Measurements from ENCODE around the gene MTRF1.
A peak's percentile ranks its signal among the peaks of the same experiment; 100 is the strongest.

MTRF1 gene

DNA sequence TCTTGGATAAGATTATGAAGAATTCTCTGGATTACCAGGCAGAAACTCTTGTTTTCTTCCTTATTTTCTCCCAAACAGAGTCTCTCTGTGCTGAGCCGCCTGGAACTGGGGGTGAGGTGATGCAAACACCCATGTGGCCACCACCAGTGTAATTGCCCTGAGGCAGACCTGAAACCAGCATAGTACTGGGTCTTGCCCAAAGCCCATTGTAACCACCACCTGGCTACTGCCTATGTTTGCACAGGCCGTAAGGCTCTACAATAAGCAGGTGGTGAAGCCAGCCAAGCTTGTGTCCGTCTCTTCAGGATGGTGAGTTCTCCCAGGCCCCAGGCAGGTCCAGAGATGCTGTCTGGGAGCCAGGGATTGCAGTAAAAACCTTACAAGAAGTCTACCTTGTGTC is 50.1 kb downstream of the MTRF1 start:
- TF ChIP-seq, protein P1, sequence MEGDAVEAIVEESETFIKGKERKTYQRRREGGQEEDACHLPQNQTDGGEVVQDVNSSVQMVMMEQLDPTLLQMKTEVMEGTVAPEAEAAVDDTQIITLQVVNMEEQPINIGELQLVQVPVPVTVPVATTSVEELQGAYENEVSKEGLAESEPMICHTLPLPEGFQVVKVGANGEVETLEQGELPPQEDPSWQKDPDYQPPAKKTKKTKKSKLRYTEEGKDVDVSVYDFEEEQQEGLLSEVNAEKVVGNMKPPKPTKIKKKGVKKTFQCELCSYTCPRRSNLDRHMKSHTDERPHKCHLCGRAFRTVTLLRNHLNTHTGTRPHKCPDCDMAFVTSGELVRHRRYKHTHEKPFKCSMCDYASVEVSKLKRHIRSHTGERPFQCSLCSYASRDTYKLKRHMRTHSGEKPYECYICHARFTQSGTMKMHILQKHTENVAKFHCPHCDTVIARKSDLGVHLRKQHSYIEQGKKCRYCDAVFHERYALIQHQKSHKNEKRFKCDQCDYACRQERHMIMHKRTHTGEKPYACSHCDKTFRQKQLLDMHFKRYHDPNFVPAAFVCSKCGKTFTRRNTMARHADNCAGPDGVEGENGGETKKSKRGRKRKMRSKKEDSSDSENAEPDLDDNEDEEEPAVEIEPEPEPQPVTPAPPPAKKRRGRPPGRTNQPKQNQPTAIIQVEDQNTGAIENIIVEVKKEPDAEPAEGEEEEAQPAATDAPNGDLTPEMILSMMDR (IDR thresholded peaks at IDR 0.05; ENCODE audit: extremely low read depth, insufficient read depth, missing control alignments): no peak
- no peak for DNase-seq (ENCODE audit: low spot score)
- in situ Hi-C loops (cut with MboI; ENCODE audit: low pct_unique_long_range_greater_than_20kb, low sequenced_read_pairs, unreplicated experiment): loop anchor here (10.0 kb wide), 1 partner anchor 139 kb away; no protein-coding TSS in a partner anchor

- TF ChIP-seq, protein P1 (IDR thresholded peaks at IDR 0.05; ENCODE audit: extremely low read depth, insufficient read depth, missing control alignments): no peak
- no peak for DNase-seq (ENCODE audit: low spot score)
- in situ Hi-C loops (cut with MboI; ENCODE audit: low pct_unique_long_range_greater_than_20kb, low sequenced_read_pairs, unreplicated experiment): loop anchor here (10.0 kb wide), 1 partner anchor 138 kb away; no protein-coding TSS in a partner anchor
These were observed 50.5 kb downstream of the MTRF1 start for GRCh38 chr13:41212881-41213280.

DNA sequence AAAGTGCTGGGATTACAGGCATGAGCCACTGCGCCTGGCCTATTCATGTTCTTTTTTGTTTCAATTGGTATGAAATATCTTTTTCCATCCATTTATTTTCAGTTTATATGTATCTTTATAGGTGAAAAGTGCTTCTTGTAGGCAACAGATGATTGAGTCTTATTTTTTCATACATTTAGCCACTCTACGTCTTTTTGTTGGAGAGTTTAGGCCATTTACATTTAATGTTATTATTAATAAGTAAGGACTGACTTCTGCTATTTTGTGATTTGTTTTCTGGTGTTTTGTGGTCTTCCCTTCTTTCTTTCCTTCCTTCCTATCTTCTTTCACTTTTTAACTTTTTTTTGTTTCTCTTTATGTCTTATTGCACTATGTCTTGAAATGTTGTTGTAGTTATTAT is 52.3 kb downstream of the MTRF1 start:
- TF ChIP-seq, protein P1 (IDR thresholded peaks at IDR 0.05; ENCODE audit: extremely low read depth, insufficient read depth, missing control alignments): no peak
- in situ Hi-C loops (cut with MboI; ENCODE audit: low pct_unique_long_range_greater_than_20kb, low sequenced_read_pairs, unreplicated experiment): loop anchor here (10.0 kb wide), 1 partner anchor 136 kb away; no protein-coding TSS in a partner anchor
- no peak for DNase-seq (ENCODE audit: low spot score)

DNA sequence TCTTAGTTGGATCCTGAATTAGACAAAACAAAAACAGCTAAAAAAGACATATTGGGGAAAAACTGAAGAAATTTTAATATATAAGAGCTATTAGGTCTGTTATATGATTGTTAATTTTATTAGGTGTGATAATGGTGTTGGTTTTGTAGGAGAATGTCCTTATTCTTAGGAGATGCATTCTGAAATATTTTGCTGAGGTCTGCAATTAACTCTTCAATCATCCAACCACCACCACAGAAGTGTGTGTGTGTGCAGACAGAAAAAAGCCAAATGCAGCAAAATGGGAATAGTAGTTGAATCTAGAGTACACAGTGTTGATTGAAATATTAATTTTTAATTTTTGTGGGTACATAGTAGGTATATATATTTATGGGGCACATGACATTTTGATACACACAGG is 56.9 kb downstream of the MTRF1 start:
- in situ Hi-C loops (cut with MboI; ENCODE audit: low pct_unique_long_range_greater_than_20kb, low sequenced_read_pairs, unreplicated experiment): no loop called here
- TF ChIP-seq, protein P1 (IDR thresholded peaks at IDR 0.05; ENCODE audit: extremely low read depth, insufficient read depth, missing control alignments): no peak
- DNase-seq (ENCODE audit: low spot score): no peak

DNA sequence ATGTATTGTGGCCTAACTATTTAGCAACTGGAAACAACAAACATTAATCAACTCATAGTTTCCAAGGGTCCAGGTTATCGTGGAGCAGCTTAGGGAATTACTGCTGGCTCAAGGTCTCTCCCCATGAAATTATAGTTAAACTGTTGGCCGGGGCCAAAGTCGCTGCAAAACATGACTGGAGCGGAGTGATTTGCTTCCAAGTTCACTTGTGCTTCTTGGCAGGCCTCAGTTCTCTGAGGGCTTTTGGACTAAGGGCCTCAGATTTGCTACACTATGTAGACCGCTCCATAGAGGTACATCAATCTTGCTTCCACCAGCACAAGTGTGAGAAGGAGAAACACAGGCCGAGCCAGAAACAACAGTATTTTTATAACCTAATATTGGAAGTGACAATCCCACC is 59.6 kb downstream of the MTRF1 start:
- in situ Hi-C loops (cut with MboI; ENCODE audit: low pct_unique_long_range_greater_than_20kb, low sequenced_read_pairs, unreplicated experiment): no loop called here
- TF ChIP-seq, protein P1 (IDR thresholded peaks at IDR 0.05; ENCODE audit: extremely low read depth, insufficient read depth, missing control alignments): no peak
- DNase-seq (ENCODE audit: low spot score): no peak

GRCh38 chr13:41200126-41200525 is 63.2 kb downstream of the MTRF1 start:
- TF ChIP-seq, protein P1 (IDR thresholded peaks at IDR 0.05; ENCODE audit: extremely low read depth, insufficient read depth, missing control alignments): no peak
- in situ Hi-C loops (cut with MboI; ENCODE audit: low pct_unique_long_range_greater_than_20kb, low sequenced_read_pairs, unreplicated experiment): no loop called here
- no peak for DNase-seq (ENCODE audit: low spot score)

- peak; percentile 34 for DNase-seq (ENCODE audit: low spot score)
- in situ Hi-C loops (cut with MboI; ENCODE audit: low pct_unique_long_range_greater_than_20kb, low sequenced_read_pairs, unreplicated experiment): no loop called here
- TF ChIP-seq, protein P1 (IDR thresholded peaks at IDR 0.05; ENCODE audit: extremely low read depth, insufficient read depth, missing control alignments): no peak
These were observed 63.9 kb downstream of the MTRF1 start for GRCh38 chr13:41199526-41199925.
